ENCODE data around the gene BRD9.

DNA sequence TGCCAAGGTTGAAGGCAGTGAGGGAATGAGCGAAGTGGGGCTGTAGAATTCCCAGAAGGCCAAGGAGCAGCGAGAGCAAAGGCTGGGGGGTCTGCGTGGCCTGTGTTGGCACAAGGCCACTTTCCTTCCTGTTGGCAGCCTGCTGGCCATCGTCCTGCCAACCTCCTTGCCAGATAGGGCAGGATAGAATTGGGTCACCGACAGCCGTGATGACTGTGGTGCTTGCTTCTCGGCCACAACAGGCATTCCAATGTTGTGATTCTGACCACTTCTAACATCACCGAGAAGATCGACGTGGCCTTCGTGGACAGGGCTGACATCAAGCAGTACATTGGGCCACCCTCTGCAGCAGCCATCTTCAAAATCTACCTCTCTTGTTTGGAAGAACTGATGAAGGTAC lies 19.0 kb upstream of the BRD9 start:
- TF ChIP-seq CTCF (IDR thresholded peaks at IDR 0.05) (no peak), POLR2A (IDR thresholded peaks at IDR 0.05) (no peak)

Data from ovary (tissue), 3 donors.